IPS DF 19.7 (cell line): Measurements from ENCODE around the gene KLHL33.
A peak's percentile ranks its signal among the peaks of the same experiment; 100 is the strongest.
"Not testable (repeated sequence)": the region's sequence is repeated elsewhere in the genome, so short reads cannot be mapped to it uniquely, and the experiment has no call there.

Experiments used
- DNase-seq: peaks from one replicate; pipeline ENCODE4 v3.0.0-alpha.2; 2013; ENCODE audit warnings: low read depth, low spot score

Gene KLHL33

DNA sequence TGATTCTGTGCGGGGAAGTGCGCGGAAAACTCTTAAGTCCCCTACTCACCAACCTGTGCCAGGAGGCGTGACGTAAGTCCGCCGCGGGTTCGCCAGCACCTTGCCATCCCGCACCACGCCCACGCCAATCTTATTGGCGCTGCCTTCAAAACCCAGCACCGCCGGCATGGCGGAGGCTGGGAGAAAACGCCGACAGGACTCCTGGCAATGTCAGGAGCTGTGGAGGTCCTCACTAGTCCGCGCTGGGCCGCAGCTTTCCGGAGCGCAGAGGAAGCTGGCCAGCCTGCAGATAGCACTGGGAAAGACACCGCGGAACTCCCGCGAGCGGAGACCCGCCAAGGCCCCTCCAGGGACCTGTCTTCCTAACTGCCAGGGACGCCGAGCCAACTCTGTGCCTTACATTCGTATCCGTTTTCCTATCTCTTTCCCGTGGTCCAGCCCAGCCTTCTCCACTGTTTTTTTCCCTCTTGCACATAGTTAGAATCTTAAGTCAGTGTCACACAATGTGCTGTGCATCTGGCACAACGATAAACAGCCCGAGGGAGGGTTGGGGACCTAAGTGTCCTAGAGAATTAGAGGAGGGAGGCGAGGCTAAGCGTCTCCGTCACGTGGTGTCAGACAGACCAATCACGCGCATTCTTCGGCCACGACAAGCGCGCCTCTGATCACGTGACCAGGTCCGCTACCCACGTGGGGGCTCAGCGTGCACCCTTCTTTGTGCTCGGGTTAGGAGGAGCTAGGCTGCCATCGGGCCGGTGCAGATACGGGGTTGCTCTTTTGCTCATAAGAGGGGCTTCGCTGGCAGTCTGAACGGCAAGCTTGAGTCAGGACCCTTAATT lies 18.8 kb upstream of the KLHL33 start, which contains the start of the genes APEX1 and OSGEP:
Gene APEX1 (plus strand): TSS at position 711 of the 839 bp plus-strand sequence. CDS start 420 bp downstream, outside the sequence.
Gene OSGEP (minus strand): TSS at position 297 of the 839 bp plus-strand sequence. CDS start 129 bp downstream, at position 168.
- DNase-seq: peak; percentile 92

DNA sequence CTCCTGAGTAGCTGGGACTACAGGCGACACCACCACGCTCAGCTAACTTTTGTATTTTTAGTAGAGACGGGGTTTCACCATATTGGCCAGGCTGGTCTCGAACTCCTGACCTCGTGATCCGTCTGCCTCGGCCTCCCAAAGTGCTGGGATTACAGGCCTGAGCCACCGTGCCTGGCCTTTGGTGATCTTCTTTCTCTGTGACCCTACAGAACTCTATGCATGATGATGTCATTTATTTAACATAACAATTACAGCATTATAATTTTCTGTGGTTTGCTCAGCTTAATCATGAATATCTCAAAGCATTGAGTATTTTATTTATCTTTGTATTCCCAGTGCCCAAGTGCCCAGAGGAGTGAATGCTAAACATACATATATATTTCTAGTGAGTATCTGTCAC lies 16.9 kb upstream of the KLHL33 start:
- not testable (repeated sequence) for DNase-seq

DNA sequence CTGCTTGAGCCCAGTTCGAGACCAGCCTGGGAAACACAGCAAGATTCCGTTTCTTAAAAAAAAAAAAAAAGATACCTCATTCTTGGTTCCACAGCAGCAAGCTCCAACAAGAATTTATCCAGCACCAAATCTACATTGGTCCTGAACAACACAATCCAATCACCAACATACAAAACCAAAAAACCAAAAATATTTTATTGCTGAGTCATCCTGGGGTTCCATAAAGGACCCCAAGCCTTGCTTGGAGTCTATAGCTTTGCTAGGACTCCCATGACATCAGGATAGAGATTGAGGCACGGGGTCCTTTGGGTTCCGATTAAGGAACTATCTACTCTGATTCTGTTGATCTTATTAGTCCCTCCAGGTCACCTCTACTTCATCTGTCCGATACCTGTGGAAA lies 10.9 kb upstream of the KLHL33 start:
- DNase-seq: no peak

DNA sequence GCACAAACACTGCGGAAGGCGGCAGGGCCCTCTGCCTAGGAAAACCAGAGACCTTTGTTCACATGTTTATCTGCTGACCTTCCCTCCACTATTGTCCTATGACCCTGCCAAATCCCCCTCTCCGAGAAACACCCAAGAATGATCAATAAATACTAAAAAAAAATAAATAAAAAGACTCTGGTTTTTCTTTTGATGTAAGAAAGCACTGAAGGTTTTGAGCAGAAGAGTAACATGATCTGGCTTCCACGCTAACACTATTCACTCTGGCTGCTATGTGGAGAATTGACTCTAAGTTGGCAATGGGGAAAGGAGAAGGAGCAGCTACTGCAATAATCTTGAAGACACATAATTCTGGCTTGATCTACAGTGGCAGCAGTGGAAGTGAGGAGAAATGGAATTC lies 7.7 kb upstream of the KLHL33 start:
- DNase-seq: not testable (repeated sequence)

DNA sequence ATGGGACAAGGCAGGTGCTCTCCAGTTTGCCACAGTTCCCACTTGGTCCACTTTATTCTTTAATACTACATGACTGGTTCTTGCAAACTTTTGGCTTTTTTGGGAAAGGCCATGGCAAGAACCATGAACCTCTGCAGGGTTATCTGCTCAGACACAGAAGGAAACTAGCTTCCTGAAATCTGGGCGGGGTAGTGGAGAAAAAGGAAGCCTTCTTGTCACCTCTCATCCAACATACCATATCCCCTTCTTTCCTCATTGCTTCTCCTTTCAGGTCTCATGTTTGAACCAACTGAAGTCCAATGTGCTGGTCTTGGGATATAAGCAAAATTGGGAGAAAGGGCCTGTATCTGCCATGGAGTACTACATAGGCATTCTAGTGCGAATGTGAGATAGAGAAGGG lies 5.5 kb upstream of the KLHL33 start:
- DNase-seq: no peak

DNA sequence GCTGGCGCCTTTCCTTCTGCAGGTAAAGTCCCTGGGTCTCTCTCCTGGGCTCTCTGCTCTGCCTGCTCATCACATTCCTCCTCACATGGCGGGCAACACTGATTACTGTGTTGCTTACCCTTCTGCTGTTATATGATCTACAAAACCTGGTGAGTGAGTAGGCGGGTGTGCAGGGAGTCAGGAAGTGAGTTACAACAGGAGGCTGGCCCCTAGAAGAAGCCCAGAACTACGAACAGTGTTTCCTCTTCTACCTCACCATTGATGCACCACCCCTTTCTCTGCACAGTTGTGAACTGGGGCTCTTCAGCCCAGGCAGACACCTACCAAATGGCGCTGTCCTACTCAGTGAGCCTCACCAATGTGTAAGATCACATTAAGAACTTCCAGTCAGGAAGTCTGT lies 4.9 kb upstream of the KLHL33 start:
- DNase-seq: no peak

DNA sequence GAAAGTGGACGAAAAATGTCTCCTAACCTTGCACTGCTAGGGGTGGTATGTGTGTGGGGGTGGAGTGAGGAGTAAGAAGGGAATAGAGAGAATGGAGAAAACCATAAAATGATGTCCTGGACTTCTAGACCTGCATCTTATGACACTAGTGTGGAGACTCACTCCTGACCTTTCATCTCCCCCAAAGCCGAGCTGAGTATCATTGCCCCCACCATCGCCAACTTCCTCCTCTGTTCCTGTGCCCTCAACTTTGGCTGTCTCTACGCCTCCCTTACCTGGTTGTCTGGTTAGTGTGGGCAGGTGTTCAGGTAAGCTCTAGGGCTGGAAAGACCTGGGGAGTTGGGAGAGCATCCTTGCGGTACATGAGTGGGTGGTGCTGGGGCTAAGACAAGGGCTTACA lies 4.5 kb upstream of the KLHL33 start:
- DNase-seq: no peak

DNA sequence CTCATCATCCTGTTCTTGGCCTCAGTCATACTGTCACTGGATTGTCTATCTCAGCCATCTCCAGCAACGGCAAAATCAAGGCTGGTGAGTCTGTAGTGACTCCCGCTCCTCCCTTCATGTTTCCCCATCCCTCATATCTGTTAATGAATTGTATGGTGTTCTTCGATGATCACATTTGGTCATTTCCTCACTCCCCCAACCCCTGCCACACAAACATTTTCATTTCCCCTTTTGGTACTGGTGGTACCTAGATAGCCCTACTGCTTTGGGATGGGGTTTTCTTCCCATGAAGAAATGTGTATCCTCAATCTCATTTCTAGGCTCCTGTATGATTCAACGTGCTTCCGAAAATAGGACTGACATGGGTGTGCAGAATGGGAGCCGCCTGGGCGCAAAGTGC lies 2.7 kb upstream of the KLHL33 start:
- no peak for DNase-seq

DNA sequence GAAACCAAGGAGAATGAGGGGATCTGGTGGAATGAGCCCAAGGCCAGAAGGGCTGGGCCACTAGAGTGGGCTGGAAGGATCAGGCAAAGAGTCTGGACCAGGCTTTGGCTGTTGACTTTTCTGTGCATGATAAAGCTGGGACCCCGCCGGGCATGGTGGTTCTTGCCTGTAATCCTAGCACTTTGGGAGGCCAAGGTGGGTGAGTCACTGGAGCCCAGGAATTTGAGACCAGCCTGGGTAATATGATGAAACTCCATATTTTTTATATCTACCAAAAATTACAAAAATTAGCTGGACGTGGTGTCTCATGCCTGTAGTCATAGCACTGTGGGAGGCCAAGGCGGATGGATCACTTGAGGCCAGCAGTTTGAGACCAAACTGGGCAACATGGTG lies 393 bp upstream of the KLHL33 start:
- no peak for DNase-seq

DNA sequence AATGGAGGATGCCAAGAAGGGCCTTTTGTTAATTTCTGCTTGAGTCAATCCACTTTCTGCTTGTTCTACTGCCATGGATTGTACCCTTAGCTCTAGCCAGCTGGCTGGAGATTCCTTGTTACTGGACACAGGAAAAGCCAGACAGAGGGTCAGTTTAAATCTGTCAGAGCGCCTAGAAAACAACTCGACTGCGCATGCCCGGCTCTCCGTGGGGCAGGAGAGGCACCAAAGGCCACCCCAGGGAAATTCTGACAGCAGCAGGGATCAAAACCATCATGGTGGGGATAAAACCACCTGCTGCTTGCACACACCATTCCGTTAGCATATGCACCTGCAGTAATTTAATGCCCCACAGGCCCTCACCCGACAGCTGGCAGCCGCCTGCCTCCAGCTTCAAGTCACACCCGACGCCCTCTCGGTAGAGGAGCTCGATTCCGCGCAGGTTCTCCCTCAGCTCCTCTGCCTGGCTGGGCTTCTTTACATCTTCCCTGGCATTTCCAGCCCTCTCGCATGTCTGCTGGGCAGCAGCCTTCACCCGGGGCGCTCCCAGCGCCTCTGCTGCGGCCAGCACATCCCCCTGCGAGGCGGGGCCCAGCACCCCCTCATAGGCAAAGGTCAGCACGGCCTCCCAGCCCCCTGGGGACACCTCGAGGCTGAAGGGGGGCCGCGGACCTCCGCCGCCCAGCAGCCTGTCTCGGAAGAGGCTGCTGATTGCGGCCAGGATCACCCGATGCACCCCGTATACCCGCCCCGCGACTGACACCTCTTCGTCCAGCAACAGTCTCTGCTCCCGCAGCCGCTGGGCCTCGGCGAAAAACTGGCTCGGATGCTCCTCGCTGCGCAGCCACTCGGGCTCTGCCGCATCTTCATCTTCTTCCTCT lies 1.0 kb downstream of the KLHL33 start:
- no peak for DNase-seq

DNA sequence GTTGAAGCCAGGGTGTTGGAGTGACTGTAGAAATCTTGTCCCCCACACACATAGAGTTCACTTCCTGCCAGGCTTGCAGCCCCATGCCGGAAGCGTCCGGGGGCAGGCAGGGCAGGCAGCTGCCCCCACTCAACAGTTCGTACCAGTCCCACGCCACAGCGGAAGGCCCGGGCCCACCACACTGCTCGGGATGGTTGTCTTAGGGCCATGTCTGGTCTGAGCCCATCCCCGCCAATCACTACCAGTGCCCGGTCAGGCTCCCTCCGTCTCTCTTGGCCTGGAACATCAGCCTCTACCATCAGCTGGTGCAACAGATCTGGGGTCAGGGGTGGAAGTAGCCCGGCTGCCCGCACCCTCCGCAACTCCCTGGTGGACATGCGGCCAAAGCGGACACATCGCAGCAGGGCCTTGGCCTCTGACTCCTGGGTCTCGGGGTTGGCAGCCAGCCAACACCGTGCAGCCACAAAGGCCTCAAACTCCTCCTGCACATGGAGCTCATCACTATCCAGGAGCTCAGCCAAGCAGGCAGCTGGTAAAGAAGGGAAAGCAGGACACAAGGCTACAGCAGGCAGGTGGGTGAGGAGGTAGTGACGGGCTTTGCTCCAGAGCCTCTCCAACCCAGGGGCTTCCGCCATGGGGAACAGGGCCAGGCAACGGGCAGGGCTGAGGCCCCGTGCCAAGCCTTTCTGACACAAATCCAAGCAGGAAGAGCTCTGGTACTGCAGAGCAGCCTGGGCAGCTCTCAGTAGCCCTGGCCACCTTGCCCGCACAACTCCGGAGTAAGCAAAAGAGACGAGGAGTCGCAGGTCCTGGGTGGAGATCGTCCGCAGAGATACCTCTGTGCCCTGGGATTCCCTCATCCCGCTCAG lies 5.9 kb downstream of the KLHL33 start:
- no peak for DNase-seq

DNA sequence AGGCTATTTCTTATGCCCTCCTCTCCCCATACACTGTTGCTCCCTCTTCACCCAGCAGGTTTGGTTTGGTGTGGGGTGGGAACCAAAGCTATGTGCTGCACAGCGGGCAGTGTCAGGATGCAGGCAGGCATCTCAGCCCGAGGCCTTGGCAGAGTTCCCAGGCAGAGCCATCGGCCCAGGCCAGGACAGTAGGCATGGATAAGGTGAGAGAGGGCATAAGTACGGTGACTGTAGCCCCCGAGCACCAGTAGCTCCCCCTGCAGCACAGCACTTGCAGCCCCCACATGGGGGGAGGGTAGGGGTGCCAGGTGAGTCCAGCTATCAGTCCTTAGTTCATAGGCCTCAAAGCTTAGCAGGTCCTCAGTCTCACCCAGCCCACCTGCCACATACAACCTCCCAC lies 7.2 kb downstream of the KLHL33 start:
- DNase-seq: no peak

DNA sequence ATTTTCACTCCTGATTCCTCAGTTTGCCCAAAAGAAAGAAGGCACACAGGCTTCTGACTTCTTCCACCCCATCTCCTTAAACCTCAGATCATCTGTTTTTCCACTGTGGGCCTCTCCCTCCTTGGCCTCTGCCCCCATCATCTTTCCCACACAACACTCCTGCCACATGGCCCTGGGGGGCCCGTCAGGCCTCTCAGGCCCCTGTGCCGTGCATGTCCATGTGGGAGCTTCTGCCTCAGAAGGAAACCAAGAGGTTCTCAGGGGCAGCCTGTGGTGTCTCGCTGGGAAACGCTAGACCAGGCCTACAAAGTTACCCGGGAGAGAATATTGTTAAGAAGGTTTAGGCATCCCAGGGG lies 8.0 kb downstream of the KLHL33 start:
- no peak for DNase-seq

DNA sequence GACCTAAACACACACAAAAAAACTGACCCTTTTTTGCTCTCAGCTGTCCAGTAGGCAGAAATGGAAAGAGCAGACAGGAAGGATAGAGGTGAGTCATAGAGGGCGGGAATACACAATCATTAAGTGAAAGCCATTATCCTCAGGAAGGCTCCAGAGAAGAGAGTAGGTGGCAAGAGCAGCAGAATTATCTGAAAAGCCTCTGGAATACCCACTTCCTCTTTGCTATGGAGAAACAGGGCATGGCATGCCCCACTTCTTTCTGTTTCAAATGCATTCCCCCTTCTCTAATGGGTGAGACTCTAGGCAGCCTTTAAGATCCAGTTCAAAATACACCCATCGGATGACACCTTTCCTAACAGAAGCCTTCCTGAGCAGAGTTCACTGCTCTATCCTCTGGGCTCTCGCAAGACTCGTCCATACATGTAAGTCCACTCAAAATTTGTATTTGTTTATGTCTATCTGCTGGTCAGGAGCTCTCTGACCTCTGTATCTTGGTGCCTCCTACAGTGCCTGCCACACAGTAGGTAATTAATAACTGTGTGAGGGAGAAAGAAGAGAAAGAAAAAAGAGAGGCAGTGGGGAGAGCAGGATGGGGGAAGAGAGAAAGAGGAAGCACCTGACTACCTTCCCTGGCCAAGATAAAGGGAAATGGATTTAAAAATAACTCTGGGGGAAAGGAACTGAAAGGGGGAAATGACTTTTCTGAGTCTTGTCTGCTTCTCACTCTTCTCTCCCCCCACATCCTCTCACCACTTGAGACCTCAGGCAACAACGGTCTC lies 8.5 kb downstream of the KLHL33 start:
- no peak for DNase-seq

DNA sequence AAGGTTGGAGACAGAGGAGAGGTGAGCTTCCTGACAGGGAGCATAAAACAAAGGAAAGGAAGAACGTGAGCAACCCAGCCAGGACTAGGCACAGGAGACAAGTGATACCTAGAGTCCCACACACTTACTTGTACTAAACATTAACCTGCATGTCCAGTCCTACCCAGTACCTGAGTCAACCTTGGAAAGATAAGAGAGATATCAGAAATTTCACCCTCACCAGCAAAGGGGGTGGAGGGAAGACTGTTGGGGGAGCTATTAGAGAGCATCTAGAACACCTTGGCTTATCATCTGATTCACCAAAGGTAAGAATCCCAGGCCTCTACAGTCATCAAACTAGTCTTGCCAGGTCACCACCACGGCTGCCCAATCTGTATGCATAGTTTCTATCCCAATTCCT lies 11.1 kb downstream of the KLHL33 start:
- DNase-seq: no peak

DNA sequence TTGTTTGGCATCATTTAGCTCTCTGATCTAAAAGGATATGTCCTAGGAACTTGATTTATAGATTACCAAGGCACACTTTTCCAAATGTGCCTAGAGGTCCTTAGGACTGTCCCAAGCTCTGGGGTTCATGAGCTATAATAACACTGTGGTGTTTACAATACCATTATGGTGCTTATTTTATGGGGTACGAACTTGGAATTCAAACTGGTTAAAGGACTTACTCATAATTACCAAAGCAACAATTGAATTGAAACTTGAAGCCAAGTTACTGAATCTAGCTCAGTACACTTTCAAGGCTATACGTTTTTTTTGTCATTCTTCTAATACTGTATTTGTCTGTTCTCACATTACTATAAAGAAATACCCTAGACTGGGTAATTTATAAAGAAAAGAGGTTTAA lies 13.1 kb downstream of the KLHL33 start:
- no peak for DNase-seq

DNA sequence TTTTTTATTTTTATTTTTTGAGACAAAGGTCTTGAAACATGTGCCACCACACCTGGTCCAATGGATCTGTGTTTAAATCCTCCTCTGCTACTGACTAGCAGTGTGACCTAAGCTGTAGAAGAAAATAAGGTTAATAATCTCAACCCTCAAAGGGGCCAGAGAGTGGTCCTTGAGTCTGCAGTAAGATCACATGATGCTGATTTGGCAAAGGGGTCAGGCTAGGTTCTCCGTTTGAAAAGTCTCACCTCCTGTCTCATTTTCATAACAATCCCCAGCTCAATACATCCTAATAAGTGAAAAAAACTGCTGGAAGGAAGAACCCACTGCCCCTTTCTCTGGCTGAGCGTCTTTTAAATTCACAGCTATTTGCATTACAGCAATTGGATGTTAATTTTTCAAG lies 14.7 kb downstream of the KLHL33 start:
- DNase-seq: no peak

DNA sequence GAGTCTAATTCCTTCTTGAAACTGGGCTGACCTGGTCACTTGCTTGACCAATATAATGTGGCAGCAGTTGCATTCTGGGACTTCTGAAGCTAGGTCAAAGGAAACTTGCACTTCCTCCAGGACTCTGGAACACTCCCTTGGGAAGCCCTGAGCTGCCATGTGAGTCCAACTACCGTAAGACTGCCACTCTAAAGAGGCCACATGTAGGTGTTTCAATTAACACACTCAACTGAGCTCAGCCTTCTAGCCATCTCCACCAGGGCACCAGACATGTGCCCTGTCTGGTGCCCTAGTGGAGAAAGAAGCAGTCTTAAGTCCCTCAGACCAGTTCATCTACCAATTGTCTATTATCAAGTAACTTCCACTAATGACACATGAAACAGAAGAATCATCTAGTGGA lies 16.5 kb downstream of the KLHL33 start:
- DNase-seq: no peak

DNA sequence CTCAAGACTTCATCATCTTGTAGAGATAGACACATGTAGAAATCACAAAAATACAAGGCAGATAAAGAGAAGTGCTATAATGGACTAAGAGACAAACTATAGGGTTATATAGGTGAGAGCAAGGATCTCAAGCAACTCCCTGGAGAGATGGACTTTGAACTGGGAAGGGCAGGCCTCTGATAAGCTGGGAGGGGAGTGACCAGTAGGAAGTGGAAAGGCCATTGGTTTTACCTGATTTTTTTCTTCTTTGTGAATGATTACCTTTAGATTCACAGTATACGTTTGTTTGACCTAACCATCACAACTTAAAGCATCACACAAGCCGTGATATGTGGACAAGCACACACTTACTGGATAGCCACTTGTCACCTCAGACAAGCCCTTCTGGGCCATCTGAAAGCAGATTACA lies 17.5 kb downstream of the KLHL33 start:
- DNase-seq: no peak

DNA sequence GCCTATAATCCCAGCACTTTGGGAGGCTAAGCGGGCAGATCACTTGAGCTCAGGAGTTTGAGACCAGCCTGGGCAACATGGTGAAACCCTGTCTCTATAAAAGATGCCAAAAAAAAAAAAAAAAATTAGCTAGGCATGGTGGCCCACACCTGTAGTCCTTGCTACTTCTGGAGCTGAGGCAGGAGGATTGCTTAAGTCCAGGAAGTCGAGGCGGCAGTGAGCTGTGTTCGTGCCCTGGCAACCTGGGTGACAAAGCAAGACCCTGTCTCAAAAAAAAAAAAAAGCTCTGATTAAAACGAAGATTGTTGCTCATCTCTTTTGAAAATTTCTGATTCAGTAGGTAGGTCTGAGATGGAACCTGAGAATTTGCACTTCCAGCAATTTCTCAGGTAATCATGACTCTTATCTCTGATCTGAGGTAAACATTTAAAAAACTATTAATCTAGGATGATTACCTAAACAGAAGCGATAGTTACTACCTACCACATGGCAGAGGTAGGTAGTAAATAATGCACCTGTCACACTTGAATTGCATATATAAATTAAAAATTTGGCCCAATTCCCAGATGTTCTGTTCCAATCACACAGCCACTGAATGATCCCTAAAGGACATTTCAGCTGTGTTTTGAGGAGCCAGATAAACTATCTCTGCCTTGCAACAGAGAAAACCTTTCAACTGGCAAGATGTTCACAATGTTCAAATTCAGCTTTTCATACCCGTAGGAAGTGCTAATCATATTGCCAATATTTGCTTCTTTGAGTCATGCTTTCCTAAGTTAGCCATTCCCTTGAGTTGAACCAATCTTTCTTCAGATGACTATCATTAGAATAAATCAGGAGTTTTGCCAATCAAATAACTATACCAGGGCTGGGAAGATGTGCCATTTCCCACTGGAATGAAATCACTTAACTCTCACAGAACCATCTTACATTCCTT lies 18.4 kb downstream of the KLHL33 start:
- no peak for DNase-seq
